SU-DHL-6 (cell line): Measurements from ENCODE around the gene MYOM1.

Experiments
- H2AFZ ChIP-seq: fragments of 200-600 bp; sonication (generic); 2 replicates; pipeline ENCODE4 v1.6.1; 2014; ENCODE audit warnings: low read depth, mild to moderate bottlenecking, moderate library complexity, mixed read lengths, antibody characterized with exemption, low read length; ENCODE audit not compliant: severe bottlenecking
- H3F3A ChIP-seq: fragments of 200-600 bp; shearing (Covaris generic); 2 replicates; pipeline ENCODE4 v1.6.0; 2016; ENCODE audit warnings: antibody characterized with exemption, mild to moderate bottlenecking; ENCODE audit not compliant: insufficient read depth
- H3K27ac ChIP-seq: fragments of 200-600 bp; sonication (generic); 2 replicates; pipeline ENCODE4 v1.5.1; 2016; ENCODE audit warnings: low read depth, mild to moderate bottlenecking, low read length, moderate library complexity, mixed read lengths
- H3K27me3 ChIP-seq: fragments of 200-600 bp; sonication (generic), shearing (Covaris generic); 2 replicates; pipeline ENCODE4 v1.6.0; 2014; ENCODE audit warnings: mild to moderate bottlenecking, low read length
- H3K36me3 ChIP-seq: fragments of 200-600 bp; sonication (generic); 2 replicates; pipeline ENCODE4 v1.6.1; 2014; ENCODE audit warnings: mild to moderate bottlenecking, low read length, mixed read lengths
- H3K4me2 ChIP-seq: fragments of 300-600, 200-600 bp; shearing (Covaris generic), sonication (generic); 2 replicates; pipeline ENCODE4 v1.6.0; 2014; ENCODE audit warnings: low read length, low read depth, mild to moderate bottlenecking; ENCODE audit not compliant: poor library complexity, severe bottlenecking
- H3K4me3 ChIP-seq: fragments of 200-600 bp; sonication (generic); 2 replicates; pipeline ENCODE4 v1.5.1; 2014; ENCODE audit warnings: antibody characterized with exemption, low read length, mild to moderate bottlenecking, mixed read lengths; ENCODE audit not compliant: insufficient read depth, poor library complexity, severe bottlenecking
- H3K79me2 ChIP-seq: fragments of 200-600 bp; sonication (generic); 2 replicates; pipeline ENCODE4 v1.6.1; 2014; ENCODE audit warnings: mild to moderate bottlenecking, low read length, moderate library complexity; ENCODE audit not compliant: insufficient read depth
- H3K9ac ChIP-seq: fragments of 200-600 bp; sonication (generic); 2 replicates; pipeline ENCODE4 v1.7.0; 2014; ENCODE audit warnings: mild to moderate bottlenecking, low read length
- H3K9me2 ChIP-seq: fragments of 200-600 bp; sonication (generic); replicated peaks from 2 replicates; pipeline ENCODE4 v1.6.1; 2014; ENCODE audit warnings: low read length; ENCODE audit not compliant: insufficient read depth
- H3K9me3 ChIP-seq: fragments of 200-600 bp; sonication (generic); 2 replicates; pipeline ENCODE4 v1.6.1; 2014; ENCODE audit warnings: low read length, mixed read lengths; ENCODE audit not compliant: insufficient read depth
- H4K20me1 ChIP-seq: fragments of 200-600 bp; sonication (generic); 2 replicates; pipeline ENCODE4 v1.6.1; 2014; ENCODE audit warnings: low read depth, mild to moderate bottlenecking, antibody characterized with exemption, low read length, moderate library complexity, mixed read lengths
- CTCF ChIP-seq: fragments of 200-600 bp; sonication (generic); IDR thresholded peaks from one replicate; pipeline ENCODE4 v1.5.1; 2017; ENCODE audit warnings: antibody characterized with exemption, mild to moderate bottlenecking, low read length, moderate library complexity; ENCODE audit not compliant: insufficient read depth, poor library complexity, severe bottlenecking
- EZH2phosphoT487 ChIP-seq: fragments of 200-600 bp; sonication (generic), shearing (Covaris generic); conservative IDR thresholded peaks from 2 replicates; pipeline ENCODE4 v1.6.1; 2018; ENCODE audit warnings: mild to moderate bottlenecking, antibody characterized with exemption, low read length, moderate library complexity, mixed read lengths

Gene MYOM1

GRCh38 chr18:3115447-3116030 lies 104.2 kb downstream of the MYOM1 start:
- H3K36me3 ChIP-seq = no peaks in the 10 kb centered on the region
- no peaks in the 10 kb centered on the region for H3F3A ChIP-seq
- H3K9me2 ChIP-seq = no peaks in the 10 kb centered on the region
- no peak overlapping the region for H3K4me2 ChIP-seq
- no peaks in the 10 kb centered on the region for H3K27me3 ChIP-seq
- no peak overlapping the region for H3K4me3 ChIP-seq
- H3K9ac ChIP-seq = no peak overlapping the region
- no peaks in the 10 kb centered on the region for H3K9me3 ChIP-seq
- H2AFZ ChIP-seq = no peak overlapping the region
- no peak for TF ChIP-seq EZH2phosphoT487
- TF ChIP-seq CTCF = no peak
- no peaks in the 10 kb centered on the region for H3K79me2 ChIP-seq
- no peaks in the 10 kb centered on the region for H4K20me1 ChIP-seq
- H3K27ac ChIP-seq = no peak overlapping the region

DNA sequence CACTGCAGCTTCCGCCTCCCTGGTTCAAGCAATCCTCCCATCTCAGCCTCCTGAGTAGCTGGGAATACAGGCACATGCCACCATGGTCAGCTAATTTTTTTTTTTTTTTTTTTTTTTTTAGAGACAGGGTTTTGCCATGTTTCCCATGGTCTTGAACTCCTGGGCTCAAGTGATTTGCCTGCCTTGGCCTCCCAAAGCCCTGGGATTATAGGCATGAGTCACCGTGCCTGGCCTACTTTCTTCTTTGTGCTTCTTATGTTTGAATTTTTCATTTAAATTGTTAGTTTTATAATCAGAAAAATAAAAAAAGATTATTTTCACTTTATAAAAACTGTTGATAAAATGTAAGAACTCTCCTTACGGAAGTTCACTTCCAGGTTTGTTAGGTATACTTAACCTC lies 105.3 kb downstream of the MYOM1 start:
- H3K79me2 ChIP-seq = no peaks in the 10 kb centered on the region
- H3K9me3 ChIP-seq = no peaks in the 10 kb centered on the region
- TF ChIP-seq EZH2phosphoT487 (no peak), CTCF (no peak)
- no peaks in the 10 kb centered on the region for H3K36me3 ChIP-seq
- no peak overlapping the region for H3K4me3 ChIP-seq
- no peak overlapping the region for H3K27ac ChIP-seq
- no peaks in the 10 kb centered on the region for H3K27me3 ChIP-seq
- no peaks in the 10 kb centered on the region for H3F3A ChIP-seq
- H3K9ac ChIP-seq = no peak overlapping the region
- no peak overlapping the region for H3K4me2 ChIP-seq
- no peak overlapping the region for H2AFZ ChIP-seq
- H4K20me1 ChIP-seq = no peaks in the 10 kb centered on the region
- H3K9me2 ChIP-seq = no peaks in the 10 kb centered on the region

- H4K20me1 ChIP-seq = no peaks in the 10 kb centered on the region
- no peaks in the 10 kb centered on the region for H3K79me2 ChIP-seq
- H3K9me2 ChIP-seq = no peaks in the 10 kb centered on the region
- TF ChIP-seq EZH2phosphoT487 (no peak), CTCF (no peak)
- H2AFZ ChIP-seq = no peak overlapping the region
- no peak overlapping the region for H3K27ac ChIP-seq
- no peak overlapping the region for H3K9ac ChIP-seq
- H3K36me3 ChIP-seq = no peaks in the 10 kb centered on the region
- no peak overlapping the region for H3K4me2 ChIP-seq
- no peaks in the 10 kb centered on the region for H3K9me3 ChIP-seq
- H3K4me3 ChIP-seq = no peak overlapping the region
- H3F3A ChIP-seq = no peaks in the 10 kb centered on the region
- no peaks in the 10 kb centered on the region for H3K27me3 ChIP-seq
Observed at GRCh38 chr18:3114026-3114425, 105.7 kb downstream of the MYOM1 start.
